ENCODE measurements around the gene TRPM4.
"Not testable (repeated sequence)": the region's sequence is repeated elsewhere in the genome, so short reads cannot be mapped to it uniquely, and the experiment has no call there.

Gene TRPM4

DNA sequence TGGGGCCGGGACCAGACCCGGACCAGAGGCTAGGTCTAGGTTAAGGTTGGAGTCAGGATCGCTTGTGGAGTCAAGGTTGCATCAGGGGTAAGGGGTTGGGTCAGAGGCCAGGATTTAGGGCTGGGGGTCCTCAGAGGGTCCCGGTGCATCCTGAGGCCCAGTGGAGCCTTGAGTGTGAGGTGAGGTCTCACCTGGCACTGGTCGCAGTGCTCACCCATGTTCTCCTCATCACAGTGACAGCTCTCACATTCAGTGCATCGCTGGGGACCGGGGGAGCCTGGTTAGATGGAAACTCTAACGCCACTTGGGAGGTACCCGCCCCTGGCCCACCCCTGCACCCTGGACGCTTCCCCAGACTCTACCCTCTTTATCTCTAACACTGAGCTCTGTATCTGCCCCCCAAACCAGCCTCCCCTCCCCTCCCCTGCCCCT, 5.5 kb upstream of the TRPM4 start:
- DNase-seq: no peak

DNA sequence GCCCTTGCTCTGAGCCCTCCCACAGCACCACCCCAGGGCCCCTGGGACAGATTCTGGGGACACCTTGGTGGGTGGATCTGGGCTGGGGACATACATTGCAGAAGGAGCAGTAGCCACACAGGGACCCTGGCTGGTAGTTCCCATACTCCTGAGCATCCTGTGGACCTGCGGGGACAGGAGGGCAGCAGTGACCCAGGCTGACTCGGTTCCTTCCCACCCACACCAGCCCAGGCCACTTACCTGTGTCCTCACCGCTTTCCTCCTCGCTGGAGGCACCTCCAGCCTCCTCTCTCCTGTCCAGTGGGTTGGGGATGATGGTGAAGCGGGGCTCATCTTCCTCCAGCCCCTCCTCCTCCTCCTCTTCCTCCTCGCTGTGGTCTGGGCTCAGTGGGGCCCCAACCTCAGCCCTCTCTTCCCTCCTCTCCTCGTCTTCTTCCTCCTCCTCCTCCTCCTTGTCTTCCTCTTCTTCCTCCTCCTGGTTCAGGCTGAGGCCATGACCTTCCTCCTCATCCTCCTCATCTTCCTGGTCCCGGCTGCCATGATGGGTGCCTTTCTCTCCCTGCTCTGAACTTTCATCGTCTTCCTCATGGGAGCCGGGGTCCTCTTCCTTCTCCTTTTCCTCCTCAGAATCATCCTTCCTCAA, 4.3 kb upstream of the TRPM4 start:
- no peak for DNase-seq

DNA sequence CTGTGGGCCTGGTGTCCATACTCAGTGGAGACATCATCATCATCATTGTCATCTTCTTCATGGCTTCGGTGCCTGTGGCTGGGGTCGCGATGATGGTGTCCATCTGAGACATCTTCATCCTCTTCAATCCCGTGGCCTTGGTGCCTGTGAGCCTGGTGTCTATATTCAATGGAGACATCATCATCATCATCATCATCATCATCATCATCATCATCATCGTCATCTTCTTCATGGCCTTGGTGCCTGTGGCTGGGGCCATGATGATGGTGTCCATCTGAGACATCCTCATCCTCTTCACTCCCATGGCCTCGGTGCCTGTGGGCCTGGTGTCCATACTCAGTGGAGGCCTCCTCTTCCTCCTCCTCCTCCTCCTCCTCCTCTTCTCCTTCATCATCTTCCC, 3.3 kb upstream of the TRPM4 start:
- no peak for DNase-seq

DNA sequence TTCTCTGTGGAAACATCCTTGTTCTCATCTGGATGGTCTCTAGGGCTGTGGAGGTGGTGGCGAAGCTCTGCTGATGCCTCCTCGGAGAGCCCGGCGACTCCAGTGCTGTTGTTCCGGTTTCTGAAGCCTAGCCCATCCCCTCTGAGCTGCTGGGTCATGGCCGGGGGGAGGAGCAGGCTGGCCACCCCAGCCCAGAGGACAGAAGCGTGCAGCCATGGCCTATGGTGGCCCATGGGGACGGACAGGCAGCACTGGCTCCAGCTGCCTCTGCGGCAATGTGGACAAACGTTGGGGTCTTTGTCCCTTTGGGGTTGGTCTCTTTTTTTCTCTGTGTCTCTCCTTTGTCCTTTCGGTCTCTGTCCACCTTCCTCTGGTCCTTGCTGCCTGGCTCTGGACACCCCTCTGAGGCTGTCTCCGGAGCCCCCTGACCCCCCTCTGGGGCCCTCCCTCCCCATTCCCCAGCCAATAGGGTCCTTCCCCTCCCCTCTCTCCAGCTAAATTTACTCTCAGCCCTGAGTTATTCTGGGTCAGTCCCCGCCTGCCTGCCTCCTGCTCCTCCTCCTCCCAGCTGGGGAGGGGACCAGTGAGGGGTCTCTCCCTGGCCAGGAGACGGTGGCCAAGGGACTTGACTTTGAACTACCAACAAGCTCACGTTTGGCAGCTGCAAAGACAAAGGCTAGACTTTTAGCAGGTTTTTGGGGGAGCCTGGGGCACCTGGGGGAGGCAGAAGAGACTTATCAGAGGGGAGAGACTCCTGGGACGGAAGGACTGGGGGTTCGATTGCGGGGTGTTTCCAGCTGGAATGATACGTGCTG, 2.4 kb upstream of the TRPM4 start, which contains the start of gene HRC:
Gene HRC (minus strand): TSS at position 392 of the 815 bp plus-strand sequence. CDS start 159 bp downstream, at position 233.
- DNase-seq: no peak

DNA sequence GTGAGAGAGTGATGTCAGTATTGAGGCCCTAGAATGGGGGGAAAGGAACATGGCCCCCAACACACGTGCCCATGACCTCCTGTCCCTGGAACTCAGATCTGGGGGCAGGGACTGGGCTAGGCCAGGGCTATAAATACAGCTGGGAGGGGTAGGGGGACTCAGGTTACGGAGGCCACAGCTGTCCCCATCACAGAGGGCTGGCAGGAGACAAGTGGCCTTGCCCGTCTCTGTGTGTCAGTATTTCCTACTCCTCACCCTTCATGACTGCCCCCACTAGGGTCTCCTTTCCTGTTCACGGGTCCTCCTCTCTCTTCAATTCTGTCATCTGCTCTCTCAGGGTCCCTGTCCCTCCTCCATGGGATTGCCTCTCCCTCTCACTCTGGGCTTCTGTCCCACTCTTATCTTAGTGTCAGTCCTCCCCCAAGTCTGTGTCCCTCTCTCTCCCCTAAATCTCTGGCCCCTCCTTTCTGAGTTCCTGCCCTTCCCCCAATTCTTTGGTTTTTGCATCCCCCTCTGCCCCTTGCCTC, 1.7 kb upstream of the TRPM4 start:
- DNase-seq: no peak

DNA sequence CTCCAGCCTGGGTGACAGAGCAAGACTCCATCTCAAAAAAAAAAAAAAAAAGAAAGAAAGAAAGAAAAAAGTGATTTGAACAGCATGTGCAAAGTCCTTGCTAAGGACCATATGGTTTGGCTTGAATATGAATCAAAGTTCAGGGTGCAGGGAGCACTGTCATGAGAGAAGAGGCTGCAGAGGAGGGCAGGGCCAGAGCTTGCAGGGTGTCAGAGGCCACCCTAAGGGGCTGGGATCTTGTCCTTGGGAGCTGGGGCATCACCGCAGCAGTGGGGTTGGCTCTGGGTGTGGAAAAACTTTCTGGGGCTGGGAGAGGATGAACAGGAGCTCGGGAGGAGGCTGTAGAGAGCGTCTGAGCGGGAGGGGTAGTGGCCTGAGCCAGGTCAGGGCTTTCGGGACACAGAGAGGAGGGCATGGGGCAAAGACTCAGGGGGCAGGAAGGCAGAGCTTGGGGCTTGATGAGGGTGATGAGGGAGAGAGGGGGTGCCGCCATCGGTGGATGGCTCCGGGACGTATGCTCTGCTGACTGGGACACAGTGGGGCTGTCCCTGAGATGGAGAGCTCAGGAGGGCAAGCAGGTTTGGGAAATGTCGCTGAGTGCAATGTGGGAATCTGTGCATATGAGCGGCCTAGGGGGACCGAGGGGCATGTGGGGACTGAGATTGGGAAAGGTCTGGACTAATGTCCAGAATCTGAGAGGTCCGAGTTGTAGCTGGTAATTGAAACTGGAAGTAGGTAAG, 3.0 kb downstream of the TRPM4 start:
- DNase-seq: no peak

DNA sequence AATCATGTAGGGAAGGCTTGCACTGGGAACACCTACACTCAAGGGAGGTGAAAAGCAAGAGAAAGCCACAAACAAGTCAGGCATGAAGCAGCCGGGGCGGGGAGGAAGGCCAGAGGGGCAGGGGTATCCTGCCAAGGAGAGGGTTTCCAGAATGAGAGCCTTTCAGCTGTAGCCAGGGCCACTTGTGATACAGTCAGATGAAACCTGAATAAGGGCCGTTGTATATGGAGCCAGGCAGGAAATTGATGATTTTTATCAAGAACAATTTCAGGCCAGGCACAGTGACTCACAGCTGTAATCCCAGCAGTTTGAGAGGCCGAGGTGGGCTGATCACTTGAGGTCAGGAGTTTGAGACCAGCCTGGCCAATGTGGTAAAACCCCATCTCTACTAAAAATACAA, 4.4 kb downstream of the TRPM4 start:
- DNase-seq: no peak

DNA sequence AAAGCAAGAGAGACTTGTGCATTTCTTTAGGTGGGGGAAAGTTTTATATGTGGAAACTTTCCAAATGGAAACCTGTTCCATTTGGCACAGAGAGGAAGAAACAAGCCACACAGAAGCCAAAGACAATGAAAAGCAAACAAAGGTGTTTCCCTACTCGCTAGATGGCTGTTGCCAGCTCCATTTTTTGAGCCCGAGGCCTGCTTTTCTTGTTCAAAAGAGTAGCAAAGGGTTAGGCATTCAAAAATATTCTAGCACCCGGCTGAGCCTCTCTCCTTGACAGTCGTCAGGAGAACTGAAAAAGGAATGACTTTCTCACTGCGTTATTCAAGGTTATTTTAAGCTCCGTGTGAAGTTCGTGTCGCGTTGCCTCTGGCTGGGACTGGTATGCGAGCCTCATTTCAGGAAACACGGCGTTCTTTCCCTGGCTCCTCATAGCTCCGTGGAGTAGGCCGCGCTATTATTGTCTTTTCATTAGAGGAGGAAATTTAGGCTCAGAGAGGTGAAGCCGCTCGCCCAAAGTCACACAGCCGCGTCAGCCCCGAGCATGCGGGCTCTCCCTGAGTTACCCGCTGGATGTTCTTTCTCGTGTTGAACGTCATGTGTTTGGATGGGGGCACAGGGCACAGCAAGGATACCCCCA, 7.6 kb downstream of the TRPM4 start:
- DNase-seq: no peak

DNA sequence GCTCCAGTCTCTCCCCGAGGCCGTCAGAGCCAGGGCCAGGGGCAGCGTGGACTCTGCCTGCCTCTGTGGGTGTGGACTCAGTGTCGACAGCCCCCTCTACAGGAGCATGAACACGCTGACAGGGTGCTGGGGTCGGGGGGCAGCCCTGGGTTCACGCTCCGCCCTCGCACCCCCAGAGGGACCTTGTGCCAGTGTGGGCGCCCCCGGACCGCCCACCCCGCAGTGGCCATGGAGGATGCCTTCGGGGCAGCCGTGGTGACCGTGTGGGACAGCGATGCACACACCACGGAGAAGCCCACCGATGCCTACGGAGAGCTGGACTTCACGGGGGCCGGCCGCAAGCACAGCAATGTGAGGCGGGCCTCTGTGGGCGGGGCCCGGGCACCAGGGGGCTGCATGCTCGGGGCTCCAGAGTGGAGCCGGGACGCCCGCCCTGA, 8.3 kb downstream of the TRPM4 start:
- DNase-seq: no peak

DNA sequence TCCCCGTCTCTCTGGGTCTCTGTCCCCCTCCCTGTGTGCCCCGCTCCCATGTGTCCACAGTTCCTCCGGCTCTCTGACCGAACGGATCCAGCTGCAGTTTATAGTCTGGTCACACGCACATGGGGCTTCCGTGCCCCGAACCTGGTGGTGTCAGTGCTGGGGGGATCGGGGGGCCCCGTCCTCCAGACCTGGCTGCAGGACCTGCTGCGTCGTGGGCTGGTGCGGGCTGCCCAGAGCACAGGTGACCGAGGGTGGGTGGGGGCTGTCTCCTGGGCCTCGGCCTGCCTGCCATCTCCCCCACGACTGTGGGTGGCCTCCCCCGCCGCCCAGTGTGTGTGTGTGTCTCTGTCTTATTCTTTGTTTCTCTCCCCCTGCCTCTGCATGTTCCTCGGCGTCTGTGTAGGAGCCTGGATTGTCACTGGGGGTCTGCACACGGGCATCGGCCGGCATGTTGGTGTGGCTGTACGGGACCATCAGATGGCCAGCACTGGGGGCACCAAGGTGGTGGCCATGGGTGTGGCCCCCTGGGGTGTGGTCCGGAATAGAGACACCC, 10.3 kb downstream of the TRPM4 start:
- no peak for DNase-seq

DNA sequence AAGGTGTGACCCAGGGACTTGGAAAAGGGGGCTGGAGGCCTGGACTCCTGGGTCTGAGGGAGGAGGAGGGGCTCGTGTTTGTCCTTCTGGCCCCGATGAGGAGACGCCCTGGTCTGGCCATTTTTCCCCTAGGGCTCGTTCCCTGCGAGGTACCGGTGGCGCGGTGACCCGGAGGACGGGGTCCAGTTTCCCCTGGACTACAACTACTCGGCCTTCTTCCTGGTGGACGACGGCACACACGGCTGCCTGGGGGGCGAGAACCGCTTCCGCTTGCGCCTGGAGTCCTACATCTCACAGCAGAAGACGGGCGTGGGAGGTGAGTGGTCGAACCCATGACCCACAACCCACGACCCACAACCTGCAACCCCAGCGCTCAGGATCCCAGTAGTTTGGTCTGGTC, 10.8 kb downstream of the TRPM4 start:
- DNase-seq: no peak

DNA sequence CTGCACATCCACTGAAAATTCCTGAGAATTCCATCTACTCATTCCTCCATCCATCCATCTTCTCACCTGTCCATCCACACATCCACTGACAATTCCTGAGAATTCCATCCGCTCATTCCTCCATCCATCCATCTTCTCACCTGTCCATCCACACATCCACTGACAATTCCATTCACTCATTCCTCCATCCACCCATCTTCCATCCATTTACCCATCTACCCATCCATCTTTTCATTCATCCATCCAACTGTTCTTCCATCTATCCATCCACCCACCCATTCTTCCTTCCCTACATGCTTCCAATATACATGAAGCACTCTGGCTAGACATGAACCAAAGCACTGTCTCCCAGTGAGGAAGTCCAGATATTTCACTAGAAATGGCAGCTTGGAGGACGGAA, 15.6 kb downstream of the TRPM4 start:
- no peak for DNase-seq

DNA sequence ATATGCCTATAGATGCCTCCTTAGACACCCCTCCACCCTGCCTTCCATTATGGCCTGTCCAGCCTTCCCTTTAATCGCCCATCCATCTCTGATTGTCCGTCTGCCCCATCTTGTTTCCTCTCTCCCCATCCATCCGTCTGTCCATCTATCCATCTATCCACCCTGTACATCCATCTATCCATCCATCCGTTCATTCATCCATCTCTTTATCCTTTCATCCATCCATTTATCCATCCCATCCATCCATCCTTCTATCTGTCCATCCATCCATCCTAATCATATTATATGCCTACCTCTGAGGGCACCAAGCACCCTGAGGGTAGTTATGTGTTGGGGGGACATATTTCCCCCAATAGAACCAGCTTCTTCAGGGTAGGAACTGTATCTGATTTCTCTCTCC, 23.1 kb downstream of the TRPM4 start:
- no peak for DNase-seq

DNA sequence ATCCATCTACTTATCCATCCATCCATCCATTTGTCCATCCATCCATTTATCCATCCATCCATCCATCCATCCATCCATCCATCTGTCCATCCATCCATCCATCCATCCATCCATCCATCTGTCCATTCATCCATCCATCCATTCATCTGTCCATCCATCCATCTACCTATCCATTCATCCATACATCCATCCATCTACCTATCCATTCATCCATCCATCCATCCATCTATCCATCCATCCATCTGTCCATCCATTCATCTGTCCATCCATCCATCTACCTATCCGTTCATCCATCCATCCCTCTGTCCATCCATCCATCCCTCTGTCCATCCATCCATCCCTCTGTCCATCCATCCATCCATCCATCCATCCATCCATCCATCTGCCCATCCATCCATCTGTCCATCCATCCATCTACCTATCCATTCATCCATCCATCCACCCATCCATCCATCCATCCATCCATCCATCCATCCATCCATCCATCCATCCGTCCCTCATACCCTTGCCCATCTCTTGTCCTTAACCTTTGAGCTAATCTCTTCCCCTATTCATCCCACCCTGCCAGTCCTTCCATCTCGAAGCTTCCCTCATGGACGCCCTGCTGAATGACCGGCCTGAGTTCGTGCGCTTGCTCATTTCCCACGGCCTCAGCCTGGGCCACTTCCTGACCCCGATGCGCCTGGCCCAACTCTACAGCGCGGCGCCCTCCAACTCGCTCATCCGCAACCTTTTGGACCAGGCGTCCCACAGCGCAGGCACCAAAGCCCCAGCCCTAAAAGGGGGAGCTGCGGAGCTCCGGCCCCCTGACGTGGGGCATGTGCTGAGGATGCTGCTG, 24.6 kb downstream of the TRPM4 start:
- DNase-seq: not testable (repeated sequence)

DNA sequence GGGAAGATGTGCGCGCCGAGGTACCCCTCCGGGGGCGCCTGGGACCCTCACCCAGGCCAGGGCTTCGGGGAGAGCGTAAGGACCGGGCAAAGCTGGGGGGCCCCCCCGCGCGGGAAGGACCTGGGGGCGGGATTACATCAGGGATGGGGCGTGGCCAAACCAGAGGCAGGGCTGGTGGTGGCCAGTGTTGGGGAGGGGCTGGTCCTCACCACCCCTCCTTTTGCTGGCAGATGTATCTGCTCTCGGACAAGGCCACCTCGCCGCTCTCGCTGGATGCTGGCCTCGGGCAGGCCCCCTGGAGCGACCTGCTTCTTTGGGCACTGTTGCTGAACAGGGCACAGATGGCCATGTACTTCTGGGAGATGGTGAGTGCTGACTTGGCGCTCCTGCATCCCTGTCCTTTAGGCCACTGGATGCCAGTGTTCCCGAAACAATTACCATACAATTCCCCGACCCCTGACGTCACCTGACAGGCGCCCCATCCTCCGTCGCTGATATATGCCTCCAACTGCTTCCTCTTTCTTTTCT, 25.3 kb downstream of the TRPM4 start:
- DNase-seq: no peak

DNA sequence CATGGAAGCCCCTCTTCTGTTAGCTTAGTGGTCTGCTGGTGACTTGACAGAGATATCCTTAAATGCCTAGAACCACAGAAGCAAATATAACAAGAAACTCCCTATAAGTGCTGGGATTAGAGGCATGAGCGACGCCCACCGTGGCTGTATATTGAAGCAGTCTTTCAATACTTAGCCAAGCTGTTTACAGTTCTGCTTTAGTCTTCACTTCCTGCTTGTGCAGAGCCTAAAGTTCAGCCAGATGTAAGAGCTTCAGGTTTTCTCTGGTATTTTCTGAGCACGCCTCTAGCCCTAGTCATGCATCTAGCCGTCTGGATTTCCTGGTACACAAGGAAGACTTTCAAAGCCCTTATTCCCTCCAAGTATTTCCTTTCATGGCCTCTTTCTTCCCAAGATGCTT, 28.5 kb downstream of the TRPM4 start:
- DNase-seq: no peak

DNA sequence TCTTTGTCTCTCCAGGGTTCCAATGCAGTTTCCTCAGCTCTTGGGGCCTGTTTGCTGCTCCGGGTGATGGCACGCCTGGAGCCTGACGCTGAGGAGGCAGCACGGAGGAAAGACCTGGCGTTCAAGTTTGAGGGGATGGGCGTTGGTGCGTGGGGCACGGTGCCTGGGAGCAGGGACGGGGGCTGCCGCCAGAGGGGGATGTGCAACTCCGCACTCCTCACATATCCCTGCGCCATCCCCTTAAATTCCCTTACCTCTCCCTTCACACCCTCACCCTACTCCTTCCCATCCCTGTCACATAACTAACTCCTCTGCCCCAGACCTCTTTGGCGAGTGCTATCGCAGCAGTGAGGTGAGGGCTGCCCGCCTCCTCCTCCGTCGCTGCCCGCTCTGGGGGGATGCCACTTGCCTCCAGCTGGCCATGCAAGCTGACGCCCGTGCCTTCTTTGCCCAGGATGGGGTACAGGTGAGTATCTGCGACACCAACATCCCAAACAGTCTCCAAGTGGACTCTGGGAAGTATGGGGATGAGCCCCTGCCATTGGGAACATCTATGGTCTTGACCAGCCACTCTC, 31.1 kb downstream of the TRPM4 start:
- no peak for DNase-seq

DNA sequence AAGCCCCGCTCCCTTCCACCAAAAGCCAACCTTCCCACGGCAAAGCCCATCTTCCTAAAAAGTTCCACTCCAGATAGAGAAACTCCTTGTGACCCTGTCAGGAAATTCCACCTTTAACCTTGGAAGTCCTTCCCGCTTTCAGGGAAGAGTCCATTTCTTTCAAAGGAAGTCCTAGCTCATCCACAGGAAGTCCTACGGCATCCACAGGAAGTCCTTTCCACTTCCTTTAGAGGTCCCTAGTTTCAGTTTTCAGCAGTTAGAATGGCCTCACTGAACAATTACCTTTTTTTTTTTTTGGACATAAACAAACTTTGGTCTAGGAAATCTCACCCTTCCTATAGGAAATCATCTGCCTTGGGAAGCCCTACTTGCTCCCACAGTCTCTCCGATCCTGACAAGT, 31.7 kb downstream of the TRPM4 start:
- no peak for DNase-seq

DNA sequence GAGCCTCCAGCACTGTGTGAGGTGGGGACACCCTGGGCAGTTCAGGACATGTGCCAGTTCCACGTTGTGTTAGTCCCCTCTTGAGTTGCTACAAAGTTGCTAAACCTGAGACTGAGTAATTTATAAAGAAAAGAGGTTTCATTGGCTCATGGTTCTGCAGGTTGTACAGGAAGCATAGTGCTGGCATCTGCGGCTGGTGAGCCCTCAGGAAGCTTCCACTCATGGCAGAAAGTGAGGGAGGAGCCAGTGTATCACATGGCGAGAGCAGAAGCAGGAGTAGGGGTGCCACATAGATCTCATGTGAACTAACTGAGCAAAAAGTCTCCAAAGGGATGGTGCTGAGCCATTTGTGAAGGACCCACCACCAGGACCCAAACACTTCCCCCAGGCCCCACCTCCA, 33.2 kb downstream of the TRPM4 start:
- no peak for DNase-seq

DNA sequence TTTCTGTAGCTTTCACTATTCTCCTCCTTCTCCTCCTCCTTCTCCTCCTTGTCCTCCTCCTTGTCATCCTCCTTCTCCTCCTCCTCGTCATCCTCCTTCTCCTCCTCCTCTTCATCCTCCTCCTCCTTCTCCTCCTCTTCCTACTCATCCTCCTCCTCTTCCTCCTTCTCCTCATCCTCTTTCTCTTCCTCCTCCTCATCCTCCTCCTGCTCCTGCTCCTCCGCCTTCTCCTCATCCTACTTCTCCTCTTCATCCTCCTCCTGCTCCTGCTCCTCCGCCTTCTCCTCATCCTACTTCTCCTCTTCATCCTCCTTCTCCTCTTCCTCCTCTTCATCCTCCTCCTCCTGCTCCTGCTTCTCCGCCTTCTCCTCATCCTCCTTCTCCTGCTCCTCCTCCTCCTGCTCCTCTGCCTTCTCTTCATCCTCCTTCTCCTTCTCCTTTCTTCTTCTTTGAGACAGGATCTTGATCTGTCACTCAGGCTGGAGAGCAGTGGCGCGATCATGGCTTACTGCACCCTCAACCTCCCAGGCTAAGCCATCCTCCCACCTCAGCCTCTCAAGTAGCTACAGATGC, 36.3 kb downstream of the TRPM4 start:
- no peak for DNase-seq

DNA sequence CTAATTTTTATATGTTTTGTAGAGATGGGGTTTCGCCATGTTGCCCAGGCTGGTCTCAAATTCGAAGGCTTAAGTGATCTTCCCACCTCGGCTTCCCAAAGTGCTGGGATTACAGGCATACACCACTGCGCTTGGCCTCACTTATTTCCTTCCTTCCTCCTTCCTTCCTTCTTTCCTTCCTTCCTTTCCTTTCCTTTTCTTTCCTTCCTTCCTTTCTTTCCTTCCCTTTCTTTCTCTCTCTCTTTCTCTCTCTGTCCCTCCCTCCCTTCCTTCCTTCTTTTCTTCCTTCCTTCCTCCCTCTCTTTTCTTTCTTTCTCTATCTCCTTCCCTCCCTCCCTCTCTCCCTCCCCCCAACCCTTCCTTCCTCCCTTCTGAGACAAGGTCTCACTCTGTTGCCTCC, 36.8 kb downstream of the TRPM4 start:
- DNase-seq: no peak

Measured in activated T-cell treated with anti-CD3 and anti-CD28 coated beads, Interleukin-2, amount 50 U/mL, for 1 hour (primary cell).